ENCODE results near the gene NLRC3.
"Not testable (repeated sequence)": the region's sequence is repeated elsewhere in the genome, so short reads cannot be mapped to it uniquely, and the experiment has no call there.

NLRC3 gene

GRCh38 chr16:3611146-3611975 is 34.2 kb upstream of the NLRC3 start, which contains the start of gene SLX4:
Gene SLX4, minus strand, starts transcription at chr16:3611606. Its CDS starts 2,642 bp downstream, at chr16:3608964.
- Histone ChIP-seq H3K9me3 (ENCODE audit: insufficient read depth, low read length) (no peaks in the 10 kb centered on the region), H3K4me1 (ENCODE audit: insufficient read depth, insufficient read length) (peaks cover 3% of the 10 kb centered on the region), H3K9ac (ENCODE audit: insufficient read length, low read depth) (peak within 1 kb of the TSS; percentile 93), H3K27me3 (ENCODE audit: insufficient read depth, insufficient read length) (no peaks in the 10 kb centered on the region), H3K4me3 (ENCODE audit: insufficient read length, low read depth) (peak within 1 kb of the TSS; percentile 93), H3K36me3 (ENCODE audit: insufficient read depth, insufficient read length, low read length) (peaks cover 31% of the 10 kb centered on the region)
- DNase-seq (ENCODE audit: low read depth, low spot score): peak; percentile 89
- TF ChIP-seq SUZ12 (IDR thresholded peaks at IDR 0.05; ENCODE audit: extremely low read depth, insufficient read depth, insufficient read length) (no peak), YY1 (IDR thresholded peaks at IDR 0.05; ENCODE audit: insufficient read depth, insufficient read length) (no peak), ZNF274 (IDR thresholded peaks at IDR 0.05; ENCODE audit: low read depth, low read length) (no peak)

GRCh38 chr16:3610698-3611145 is 33.5 kb upstream of the NLRC3 start:
- peak overlapping the region; percentile 93 for H3K9ac ChIP-seq (ENCODE audit: insufficient read length, low read depth)
- H3K27me3 ChIP-seq (ENCODE audit: insufficient read depth, insufficient read length): no peaks in the 10 kb centered on the region
- peaks cover 3% of the 10 kb centered on the region for H3K4me1 ChIP-seq (ENCODE audit: insufficient read depth, insufficient read length)
- peak overlapping the region; percentile 93 for H3K4me3 ChIP-seq (ENCODE audit: insufficient read length, low read depth)
- TF ChIP-seq YY1 (IDR thresholded peaks at IDR 0.05; ENCODE audit: insufficient read depth, insufficient read length): no peak
- TF ChIP-seq SUZ12 (IDR thresholded peaks at IDR 0.05; ENCODE audit: extremely low read depth, insufficient read depth, insufficient read length): no peak
- TF ChIP-seq ZNF274 (IDR thresholded peaks at IDR 0.05; ENCODE audit: low read depth, low read length): no peak
- H3K36me3 ChIP-seq (ENCODE audit: insufficient read depth, insufficient read length, low read length): peaks cover 34% of the 10 kb centered on the region
- no peak for DNase-seq (ENCODE audit: low read depth, low spot score)
- H3K9me3 ChIP-seq (ENCODE audit: insufficient read depth, low read length): no peaks in the 10 kb centered on the region

GRCh38 chr16:3609895-3610697 is 32.9 kb upstream of the NLRC3 start:
- no peaks in the 10 kb centered on the region for H3K9me3 ChIP-seq (ENCODE audit: insufficient read depth, low read length)
- H3K9ac ChIP-seq (ENCODE audit: insufficient read length, low read depth): peak overlapping the region; percentile 3
- H3K4me1 ChIP-seq (ENCODE audit: insufficient read depth, insufficient read length): peaks cover 3% of the 10 kb centered on the region
- no peaks in the 10 kb centered on the region for H3K27me3 ChIP-seq (ENCODE audit: insufficient read depth, insufficient read length)
- DNase-seq (ENCODE audit: low read depth, low spot score): no peak
- peak overlapping the region; percentile 93 for H3K4me3 ChIP-seq (ENCODE audit: insufficient read length, low read depth)
- peaks cover 32% of the 10 kb centered on the region for H3K36me3 ChIP-seq (ENCODE audit: insufficient read depth, insufficient read length, low read length)
- TF ChIP-seq SUZ12 (IDR thresholded peaks at IDR 0.05; ENCODE audit: extremely low read depth, insufficient read depth, insufficient read length): no peak
- no peak for TF ChIP-seq YY1 (IDR thresholded peaks at IDR 0.05; ENCODE audit: insufficient read depth, insufficient read length)
- TF ChIP-seq ZNF274 (IDR thresholded peaks at IDR 0.05; ENCODE audit: low read depth, low read length): no peak

- not testable (repeated sequence) for H3K27me3 ChIP-seq (ENCODE audit: insufficient read depth, insufficient read length); H3K9me3 ChIP-seq (ENCODE audit: insufficient read depth, low read length); H3K9ac ChIP-seq (ENCODE audit: insufficient read length, low read depth); DNase-seq (ENCODE audit: low read depth, low spot score); H3K4me1 ChIP-seq (ENCODE audit: insufficient read depth, insufficient read length); H3K4me3 ChIP-seq (ENCODE audit: insufficient read length, low read depth)
- peaks cover 31% of the 10 kb centered on the region for H3K36me3 ChIP-seq (ENCODE audit: insufficient read depth, insufficient read length, low read length)
Observed at GRCh38 chr16:3608976-3609375, 31.8 kb upstream of the NLRC3 start.

- Histone ChIP-seq H3K9ac (ENCODE audit: insufficient read length, low read depth) (no peak overlapping the region), H3K36me3 (ENCODE audit: insufficient read depth, insufficient read length, low read length) (peaks cover 36% of the 10 kb centered on the region), H3K9me3 (ENCODE audit: insufficient read depth, low read length) (no peaks in the 10 kb centered on the region), H3K4me1 (ENCODE audit: insufficient read depth, insufficient read length) (peaks cover 3% of the 10 kb centered on the region), H3K4me3 (ENCODE audit: insufficient read length, low read depth) (no peak overlapping the region), H3K27me3 (ENCODE audit: insufficient read depth, insufficient read length) (no peaks in the 10 kb centered on the region)
- TF ChIP-seq ZNF274 (IDR thresholded peaks at IDR 0.05; ENCODE audit: low read depth, low read length) (no peak), SUZ12 (IDR thresholded peaks at IDR 0.05; ENCODE audit: extremely low read depth, insufficient read depth, insufficient read length) (no peak)
- no peak for DNase-seq (ENCODE audit: low read depth, low spot score)
Observed at GRCh38 chr16:3608069-3608468, 30.9 kb upstream of the NLRC3 start.

GRCh38 chr16:3607634-3608033 is 30.4 kb upstream of the NLRC3 start:
- no peak overlapping the region for H3K9ac ChIP-seq (ENCODE audit: insufficient read length, low read depth)
- H3K4me1 ChIP-seq (ENCODE audit: insufficient read depth, insufficient read length): peaks cover under 1% of the 10 kb centered on the region
- H3K27me3 ChIP-seq (ENCODE audit: insufficient read depth, insufficient read length): no peaks in the 10 kb centered on the region
- TF ChIP-seq YY1 (IDR thresholded peaks at IDR 0.05; ENCODE audit: insufficient read depth, insufficient read length) (no peak), SUZ12 (IDR thresholded peaks at IDR 0.05; ENCODE audit: extremely low read depth, insufficient read depth, insufficient read length) (no peak), ZNF274 (IDR thresholded peaks at IDR 0.05; ENCODE audit: low read depth, low read length) (no peak)
- no peak for DNase-seq (ENCODE audit: low read depth, low spot score)
- H3K36me3 ChIP-seq (ENCODE audit: insufficient read depth, insufficient read length, low read length): peaks cover 39% of the 10 kb centered on the region
- no peaks in the 10 kb centered on the region for H3K9me3 ChIP-seq (ENCODE audit: insufficient read depth, low read length)
- no peak overlapping the region for H3K4me3 ChIP-seq (ENCODE audit: insufficient read length, low read depth)

GRCh38 chr16:3607161-3607560 is 30.0 kb upstream of the NLRC3 start:
- Histone ChIP-seq H3K9ac (ENCODE audit: insufficient read length, low read depth) (no peak overlapping the region), H3K27me3 (ENCODE audit: insufficient read depth, insufficient read length) (no peaks in the 10 kb centered on the region), H3K4me1 (ENCODE audit: insufficient read depth, insufficient read length) (no peaks in the 10 kb centered on the region), H3K36me3 (ENCODE audit: insufficient read depth, insufficient read length, low read length) (peaks cover 44% of the 10 kb centered on the region), H3K4me3 (ENCODE audit: insufficient read length, low read depth) (no peak overlapping the region), H3K9me3 (ENCODE audit: insufficient read depth, low read length) (no peaks in the 10 kb centered on the region)
- TF ChIP-seq SUZ12 (IDR thresholded peaks at IDR 0.05; ENCODE audit: extremely low read depth, insufficient read depth, insufficient read length): no peak
- no peak for TF ChIP-seq YY1 (IDR thresholded peaks at IDR 0.05; ENCODE audit: insufficient read depth, insufficient read length)
- DNase-seq (ENCODE audit: low read depth, low spot score): no peak
